HG03457 (cell line): ENCODE results near the gene PRM2.
"Not testable (repeated sequence)": the region's sequence is repeated elsewhere in the genome, so short reads cannot be mapped to it uniquely, and the experiment has no call there.

ENCODE experiments used
- ATAC-seq: cut with Tn5 transposase; IDR thresholded peaks from one replicate; pipeline ENCODE4 v1.9.1; 2021; ENCODE audit warnings: moderate number of reproducible peaks; ENCODE audit not compliant: unreplicated experiment

PRM2 gene

GRCh38 chr16:11290102-11290893 lies 14.0 kb upstream of the PRM2 start:
- ATAC-seq: no peak

- not testable (repeated sequence) for ATAC-seq
Observed at GRCh38 chr16:11289696-11290095, 13.4 kb upstream of the PRM2 start.

GRCh38 chr16:11289202-11289601 lies 12.9 kb upstream of the PRM2 start:
- ATAC-seq: no peak

GRCh38 chr16:11285842-11286241 lies 9.6 kb upstream of the PRM2 start:
- no peak for ATAC-seq

GRCh38 chr16:11283820-11284248 lies 7.6 kb upstream of the PRM2 start:
- ATAC-seq: no peak

- no peak for ATAC-seq
Observed at GRCh38 chr16:11280616-11281522, 4.6 kb upstream of the PRM2 start, which contains the start of gene PRM1. Gene PRM1 (minus strand): TSS chr16:11281330. CDS start chr16:11281238, 92 bp downstream.

GRCh38 chr16:11278681-11279628 lies 2.7 kb upstream of the PRM2 start:
- ATAC-seq: no peak

GRCh38 chr16:11277607-11278337 lies 1.5 kb upstream of the PRM2 start:
- no peak for ATAC-seq

- ATAC-seq: no peak
Observed at GRCh38 chr16:11276896-11277593, 765 bp upstream of the PRM2 start.

GRCh38 chr16:11274964-11275363 lies 1.3 kb downstream of the PRM2 start:
- no peak for ATAC-seq

GRCh38 chr16:11273721-11274324 lies 2.5 kb downstream of the PRM2 start:
- ATAC-seq: no peak

GRCh38 chr16:11272921-11273720 lies 3.2 kb downstream of the PRM2 start, which contains the start of gene PRM3:
Gene PRM3 (minus strand): TSS chr16:11273629. CDS start chr16:11273595, 34 bp downstream.
- no peak for ATAC-seq

GRCh38 chr16:11272484-11272883 lies 3.8 kb downstream of the PRM2 start:
- no peak for ATAC-seq

- no peak for ATAC-seq
Observed at GRCh38 chr16:11271610-11272009, 4.7 kb downstream of the PRM2 start.

GRCh38 chr16:11270602-11271162 lies 5.6 kb downstream of the PRM2 start:
- ATAC-seq: no peak

GRCh38 chr16:11268921-11269375 lies 7.3 kb downstream of the PRM2 start, which contains the start of gene TNP2:
Gene TNP2 (minus strand): TSS chr16:11269325. CDS start chr16:11269262, 63 bp downstream.
- no peak for ATAC-seq

- ATAC-seq: no peak
Observed at GRCh38 chr16:11265124-11265523, 11.2 kb downstream of the PRM2 start.
